A549 treated with Mapracorat at 1 μM for 4 hours (cell line): ENCODE measurements around the gene SLC25A44. TPM values are rescaled to one million over a fixed set of nuclear protein-coding genes. Genes with fewer than 3 reads are reported as not detected.

ENCODE experiments used
- total RNA-seq: library from RNA; stranded (reverse); fragments of 200-300 nt; extraction: Qiagen RNA extraction; gene quantifications from 5 replicates; pipeline ENCODE4 v1.2.3, GENCODE V29; 2022

SLC25A44 gene
- 26.2 to 30.0 TPM (median 26.7 TPM) in 5 replicates for total RNA-seq

GRCh38 chr1:156193488-156194299 is at the start of gene SLC25A44:
SLC25A44 (plus strand) TSS chr1:156194104; CDS start chr1:156199848, 5,744 bp downstream.

GRCh38 chr1:156153362-156153761 is 40.5 kb upstream of the SLC25A44 start, which contains the start of gene SEMA4A:
SEMA4A (plus strand) TSS chr1:156153585; CDS start chr1:156154579, 994 bp downstream.

GRCh38 chr1:156212833-156213643 is 19.1 kb downstream of the SLC25A44 start, which contains the start of gene PMF1:
PMF1 (plus strand) TSS chr1:156213007; CDS start chr1:156213016, 9 bp downstream.

GRCh38 chr1:156241926-156242325 is 48.0 kb downstream of the SLC25A44 start, which contains the start of gene BGLAP:
BGLAP (plus strand) TSS chr1:156242184; CDS start chr1:156242232, 48 bp downstream.

GRCh38 chr1:156247460-156248322 is 53.8 kb downstream of the SLC25A44 start, which contains the start of gene PAQR6:
PAQR6 (minus strand) TSS chr1:156248056; CDS start chr1:156246731, 1,325 bp downstream.

Other genes starting within 250 kb of the SLC25A44 start
- 33.4 to 39.1 TPM (median 36.2 TPM) in 5 replicates for gene ARHGEF2, start 215.6 kb upstream of the SLC25A44 start, total RNA-seq
- gene SSR2, start 173.2 kb upstream of the SLC25A44 start, total RNA-seq = 250 to 268 TPM (median 263 TPM) in 5 replicates
- gene UBQLN4, start 140.3 kb upstream of the SLC25A44 start, total RNA-seq = 32.9 to 41.6 TPM (median 39.7 TPM) in 5 replicates
- gene LAMTOR2, start 139.3 kb upstream of the SLC25A44 start, total RNA-seq = 152 to 169 TPM (median 157 TPM) in 5 replicates
- 0.29 TPM in 1 of 5 replicates, not detected in the others for gene RAB25, start 132.9 kb upstream of the SLC25A44 start, total RNA-seq
- 1.2 to 2.4 TPM (median 1.6 TPM) in 5 replicates for gene MEX3A, start 111.6 kb upstream of the SLC25A44 start, total RNA-seq
- gene LMNA, start 79.4 kb upstream of the SLC25A44 start, total RNA-seq = 612 to 781 TPM (median 765 TPM) in 5 replicates
- gene SEMA4A, start 40.5 kb upstream of the SLC25A44 start, total RNA-seq = 0.33 to 0.43 TPM (median 0.38 TPM) in 5 replicates
- gene PMF1, start 18.9 kb downstream of the SLC25A44 start, total RNA-seq = 57.1 to 65.8 TPM (median 61.8 TPM) in 5 replicates
- 0.21 to 0.33 TPM (median 0.25 TPM) in 3 of 5 replicates, not detected in the others for gene BGLAP, start 48.1 kb downstream of the SLC25A44 start, total RNA-seq
- 3.3 to 5.1 TPM (median 4.0 TPM) in 5 replicates for gene PAQR6, start 54.0 kb downstream of the SLC25A44 start, total RNA-seq
- gene SMG5, start 88.7 kb downstream of the SLC25A44 start, total RNA-seq = 36.8 to 46.7 TPM (median 46.0 TPM) in 5 replicates
- gene TMEM79, start 90.2 kb downstream of the SLC25A44 start, total RNA-seq = 5.9 to 8.2 TPM (median 7.5 TPM) in 5 replicates
- gene GLMP, start 101.6 kb downstream of the SLC25A44 start, total RNA-seq = 35.4 to 49.9 TPM (median 47.7 TPM) in 5 replicates
- gene VHLL, start 105.2 kb downstream of the SLC25A44 start, total RNA-seq = not detected in 5 replicates
- 382 to 400 TPM (median 397 TPM) in 5 replicates for gene CCT3, start 144.2 kb downstream of the SLC25A44 start, total RNA-seq
- gene TSACC, start 144.4 kb downstream of the SLC25A44 start, total RNA-seq = 1.6 to 3.4 TPM (median 2.1 TPM) in 5 replicates
- gene RHBG, start 175.1 kb downstream of the SLC25A44 start, total RNA-seq = not detected in 5 replicates